ENCODE data around the gene C20orf144. TPM values are rescaled to one million over a fixed set of nuclear protein-coding genes. Genes with fewer than 3 reads are reported as not detected.
"Not testable (repeated sequence)": the region's sequence is repeated elsewhere in the genome, so short reads cannot be mapped to it uniquely, and the experiment has no call there.

C20orf144 gene
- polyA plus RNA-seq, 1 donor from 2014 or later: not detected

- no peaks in the 10 kb centered on the region for H3K27me3 Mint-ChIP-seq
- no peaks in the 10 kb centered on the region for H3K36me3 Mint-ChIP-seq
- H3K4me1 Mint-ChIP-seq: peaks cover 12 to 13% (median 13%) of the 10 kb centered on the region in 3 donors
- no peak overlapping the region for H3K27ac Mint-ChIP-seq
- no peak overlapping the region for H3K4me3 Mint-ChIP-seq
- H3K9me3 Mint-ChIP-seq: no peaks in the 10 kb centered on the region
These were observed 16.7 kb upstream of the C20orf144 start for GRCh38 chr20:33645396-33645795.

GRCh38 chr20:33646191-33646590 is 15.9 kb upstream of the C20orf144 start:
- Mint-ChIP-seq H3K27me3 (no peaks in the 10 kb centered on the region), H3K9me3 (no peaks in the 10 kb centered on the region), H3K4me1 (peaks cover 12 to 13% (median 13%) of the 10 kb centered on the region in 3 donors), H3K4me3 (no peak overlapping the region), H3K36me3 (no peaks in the 10 kb centered on the region), H3K27ac (no peak overlapping the region)

GRCh38 chr20:33646959-33647602 is 15.0 kb upstream of the C20orf144 start:
- peak overlapping the region in 2 of 3 donors; percentile 4 to 26 for H3K27ac Mint-ChIP-seq
- H3K4me3 Mint-ChIP-seq, H3K9me3 Mint-ChIP-seq, H3K36me3 Mint-ChIP-seq, H3K27me3 Mint-ChIP-seq: not testable (repeated sequence)
- peaks cover 13 to 15% (median 13%) of the 10 kb centered on the region in 3 donors for H3K4me1 Mint-ChIP-seq

- H3K27me3 Mint-ChIP-seq: no peaks in the 10 kb centered on the region
- H3K27ac Mint-ChIP-seq: peak overlapping the region in 2 of 3 donors; percentile 4 to 26
- H3K9me3 Mint-ChIP-seq: no peaks in the 10 kb centered on the region
- peaks cover 13 to 19% (median 18%) of the 10 kb centered on the region in 3 donors for H3K4me1 Mint-ChIP-seq
- no peaks in the 10 kb centered on the region for H3K36me3 Mint-ChIP-seq
- H3K4me3 Mint-ChIP-seq: peak overlapping the region in 2 of 4 donors; percentile 52 to 86
These were observed 14.3 kb upstream of the C20orf144 start for GRCh38 chr20:33647603-33648395.

- Mint-ChIP-seq H3K4me3 (no peak overlapping the region), H3K27me3 (no peaks in the 10 kb centered on the region), H3K27ac (no peak overlapping the region), H3K4me1 (peaks cover 13 to 24% (median 23%) of the 10 kb centered on the region in 3 donors), H3K9me3 (no peaks in the 10 kb centered on the region), H3K36me3 (no peaks in the 10 kb centered on the region)
These were observed 13.6 kb upstream of the C20orf144 start for GRCh38 chr20:33648396-33649004.

GRCh38 chr20:33649201-33649681 is 12.9 kb upstream of the C20orf144 start:
- H3K27ac Mint-ChIP-seq: no peak overlapping the region
- H3K36me3 Mint-ChIP-seq: no peaks in the 10 kb centered on the region
- H3K9me3 Mint-ChIP-seq: no peaks in the 10 kb centered on the region
- no peak overlapping the region for H3K4me3 Mint-ChIP-seq
- H3K27me3 Mint-ChIP-seq: no peaks in the 10 kb centered on the region
- H3K4me1 Mint-ChIP-seq: peaks cover 13 to 24% (median 23%) of the 10 kb centered on the region in 3 donors

GRCh38 chr20:33650111-33650752 is 11.9 kb upstream of the C20orf144 start:
- H3K36me3 Mint-ChIP-seq: no peaks in the 10 kb centered on the region
- H3K4me3 Mint-ChIP-seq: no peak overlapping the region
- H3K9me3 Mint-ChIP-seq: no peaks in the 10 kb centered on the region
- H3K27me3 Mint-ChIP-seq: no peaks in the 10 kb centered on the region
- no peak overlapping the region for H3K27ac Mint-ChIP-seq
- peaks cover 13 to 24% (median 23%) of the 10 kb centered on the region in 3 donors for H3K4me1 Mint-ChIP-seq

GRCh38 chr20:33650753-33651561 is 11.2 kb upstream of the C20orf144 start:
- Mint-ChIP-seq H3K27ac (peak overlapping the region in 1 of 3 donors; percentile 25), H3K9me3 (no peaks in the 10 kb centered on the region), H3K4me3 (peak overlapping the region in 1 of 4 donors; percentile 22), H3K27me3 (no peaks in the 10 kb centered on the region), H3K4me1 (peaks cover 13 to 24% (median 23%) of the 10 kb centered on the region in 3 donors), H3K36me3 (no peaks in the 10 kb centered on the region)

GRCh38 chr20:33651562-33652048 is 10.5 kb upstream of the C20orf144 start:
- H3K4me3 Mint-ChIP-seq: peak overlapping the region in 1 of 4 donors; percentile 22
- no peaks in the 10 kb centered on the region for H3K9me3 Mint-ChIP-seq
- H3K27me3 Mint-ChIP-seq: no peaks in the 10 kb centered on the region
- peaks cover 13 to 24% (median 23%) of the 10 kb centered on the region in 3 donors for H3K4me1 Mint-ChIP-seq
- no peaks in the 10 kb centered on the region for H3K36me3 Mint-ChIP-seq
- peak overlapping the region in 1 of 3 donors; percentile 25 for H3K27ac Mint-ChIP-seq

GRCh38 chr20:33653218-33653899 is 8.8 kb upstream of the C20orf144 start:
- peaks cover 6 to 15% (median 13%) of the 10 kb centered on the region in 3 donors for H3K4me1 Mint-ChIP-seq
- no peaks in the 10 kb centered on the region for H3K9me3 Mint-ChIP-seq
- H3K27me3 Mint-ChIP-seq: no peaks in the 10 kb centered on the region
- peak overlapping the region in 2 of 4 donors; percentile 75 to 77 for H3K4me3 Mint-ChIP-seq
- peak overlapping the region in 1 of 3 donors; percentile 75 for H3K27ac Mint-ChIP-seq
- H3K36me3 Mint-ChIP-seq: no peaks in the 10 kb centered on the region

- Mint-ChIP-seq H3K4me3 (peak overlapping the region in 1 of 4 donors; percentile 27), H3K27me3 (no peaks in the 10 kb centered on the region), H3K4me1 (peaks cover 6 to 12% (median 10%) of the 10 kb centered on the region in 3 donors), H3K36me3 (no peaks in the 10 kb centered on the region), H3K9me3 (no peaks in the 10 kb centered on the region), H3K27ac (no peak overlapping the region)
These were observed 8.1 kb upstream of the C20orf144 start for GRCh38 chr20:33653900-33654596.

GRCh38 chr20:33654680-33655161 is 7.4 kb upstream of the C20orf144 start:
- H3K9me3 Mint-ChIP-seq: no peaks in the 10 kb centered on the region
- peaks cover 2 to 12% (median 10%) of the 10 kb centered on the region in 3 donors for H3K4me1 Mint-ChIP-seq
- H3K27ac Mint-ChIP-seq: no peak overlapping the region
- no peaks in the 10 kb centered on the region for H3K36me3 Mint-ChIP-seq
- no peaks in the 10 kb centered on the region for H3K27me3 Mint-ChIP-seq
- H3K4me3 Mint-ChIP-seq: no peak overlapping the region

- no peaks in the 10 kb centered on the region for H3K9me3 Mint-ChIP-seq
- H3K36me3 Mint-ChIP-seq: no peaks in the 10 kb centered on the region
- no peak overlapping the region for H3K27ac Mint-ChIP-seq
- H3K27me3 Mint-ChIP-seq: no peaks in the 10 kb centered on the region
- no peak overlapping the region for H3K4me3 Mint-ChIP-seq
- peaks cover 0 to 12% (median 10%) of the 10 kb centered on the region in 3 donors for H3K4me1 Mint-ChIP-seq
These were observed 7.0 kb upstream of the C20orf144 start for GRCh38 chr20:33655164-33655563.
